Activated effector memory CD4-positive, alpha-beta T cell treated with Interleukin-2 at 50 U/mL for 16 hours (primary cell): ENCODE data around the gene SRGAP2B.
"Not testable (repeated sequence)": the region's sequence is repeated elsewhere in the genome, so short reads cannot be mapped to it uniquely, and the experiment has no call there.

Experiments
- DNase-seq: peaks from one replicate; pipeline ENCODE4 v3.0.0-alpha.2; 2020

Gene SRGAP2B

GRCh38 chr1:144889450-144890115 is 205.5 kb downstream of the SRGAP2B start:
- not testable (repeated sequence) for DNase-seq

DNA sequence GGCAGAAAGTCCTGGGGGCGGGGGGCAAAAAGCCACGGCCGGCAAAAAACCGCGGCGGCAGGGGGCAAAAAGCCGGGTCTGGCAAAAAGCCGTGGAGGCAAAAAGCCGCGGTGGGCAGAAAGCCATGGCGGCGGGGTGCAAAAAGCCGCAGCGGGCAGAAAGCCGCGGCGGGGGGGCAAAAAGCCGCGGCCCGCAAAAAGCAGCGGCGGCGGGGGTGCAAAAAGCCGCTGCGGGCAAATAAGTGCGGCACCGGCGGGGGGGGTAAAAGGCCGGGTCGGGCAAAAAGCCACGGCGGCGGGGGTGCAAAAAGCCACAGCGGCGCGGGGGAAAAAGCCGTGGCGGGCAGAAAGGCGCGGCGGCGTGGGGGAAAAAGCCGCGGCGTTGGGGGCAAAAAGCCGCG is 212.1 kb downstream of the SRGAP2B start:
- DNase-seq, result peak; percentile 5

DNA sequence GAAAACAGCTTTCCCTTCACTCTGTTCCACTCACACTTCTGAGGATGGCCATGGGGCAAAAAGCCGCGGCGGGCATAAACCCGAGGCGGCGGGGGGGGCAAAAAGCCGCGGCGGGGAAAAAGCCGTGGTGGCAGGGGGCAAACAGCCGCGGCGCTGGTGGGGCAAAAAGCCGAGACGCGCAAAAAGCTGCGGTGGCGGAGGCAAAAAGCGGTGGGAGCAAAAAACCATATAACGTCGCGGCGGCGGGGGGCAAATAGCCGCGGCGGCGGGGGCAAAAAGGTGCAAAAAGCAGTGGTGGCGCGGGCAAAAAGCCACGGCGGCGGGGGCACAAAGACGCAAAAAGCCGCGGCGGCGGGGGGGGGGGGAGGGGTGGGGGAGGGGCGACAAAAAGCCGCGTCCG is 212.8 kb downstream of the SRGAP2B start:
- not testable (repeated sequence) for DNase-seq

DNA sequence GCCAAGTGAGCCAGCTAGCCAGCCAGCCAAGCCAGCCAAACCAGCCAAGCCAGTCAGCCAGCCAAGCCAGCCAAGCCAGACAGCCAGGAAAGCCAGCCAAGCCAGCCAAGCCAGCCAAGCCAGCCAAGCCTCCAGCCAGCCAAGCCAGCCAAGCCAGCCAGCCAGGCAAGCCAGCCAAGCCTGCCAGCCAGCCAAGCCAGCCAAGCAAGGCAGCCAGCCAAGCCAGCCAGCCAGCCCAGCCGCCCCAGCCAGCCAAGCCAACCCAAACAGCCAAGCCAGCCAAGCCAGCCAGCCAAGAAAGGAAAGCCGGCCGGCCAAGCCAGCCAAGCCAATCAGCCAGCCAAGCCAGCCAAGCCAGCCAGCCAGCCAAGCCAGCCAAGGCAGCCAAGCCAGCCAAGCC is 236.5 kb downstream of the SRGAP2B start:
- DNase-seq, result not testable (repeated sequence)
